Left lung (tissue), 10 donors: ENCODE measurements around the gene AHCYL2. TPM values are rescaled to one million over a fixed set of nuclear protein-coding genes. Genes with fewer than 3 reads are reported as not detected.

Source experiments
- ATAC-seq: fragments of 200-7000 bp; cut with Tn5 transposase; one replicate; pipeline ENCODE4 v1.9.1; 2020; ENCODE audit warnings: moderate library complexity
- DNase-seq, 4 donors: peaks; one replicate each; pipeline ENCODE4 v3.0.0-alpha.2; 2013 to 2020
- H3K27ac ChIP-seq, 2 donors: fragments of 200-600 bp; sonication (generic) in 1 of 2; one replicate each; pipeline versions ENCODE4 v1.5.0 to v1.8.0; 2020 to 2021
- H3K27me3 ChIP-seq, 2 donors: fragments of 200-600 bp; sonication (generic) in 1 of 2; one replicate each; pipeline versions ENCODE4 v1.5.0 to v1.8.0; 2020 to 2021
- H3K36me3 ChIP-seq, 2 donors: fragments of 200-600 bp; sonication (generic) in 1 of 2; one replicate each; pipeline versions ENCODE4 v1.5.0 to v1.8.0; 2020 to 2021
- H3K4me1 ChIP-seq, 2 donors: fragments of 200-600 bp; one replicate each; pipeline ENCODE4 v1.8.0; 2021
- H3K4me3 ChIP-seq, 2 donors: fragments of 200-600 bp; sonication (generic) in 1 of 2; one replicate each; pipeline versions ENCODE4 v1.5.0 to v1.8.0; 2020 to 2021; ENCODE audit warnings: mild to moderate bottlenecking in 1 of 2
- H3K9me3 ChIP-seq, 2 donors: fragments of 200-600 bp; sonication (generic) in 1 of 2; one replicate each; pipeline versions ENCODE4 v1.5.0 to v1.8.0; 2020 to 2021
- intact Hi-C, 2 donors: fragments of 100-400 bp; cut with DNase I; formaldehyde crosslinking; loops; one replicate each; pipeline versions ENCODE4 v1.11.2 to v1.14.2; 2022
- polyA plus RNA-seq, 6 donors: library from polyadenylated mRNA; unstranded; fragments of 120-200 nt; gene quantifications; one replicate each; pipeline ENCODE4 v1.2.1, GENCODE V29; 2013; ENCODE audit not compliant: insufficient read length in 6 of 6
- total RNA-seq, 2 donors: library from RNA; stranded (reverse); fragmentation: NEBNext Ultra II Directional; extraction: Animal tissue kit (Norgen Biotek cat#: 25700); gene quantifications; one replicate each; pipeline ENCODE4 v1.2.1, GENCODE V29; 2021
- TF ChIP-seq, protein P1 (sequence below), 2 donors: fragments of 200-600 bp; sonication (generic) in 1 of 2; IDR thresholded peaks; one replicate each; pipeline versions ENCODE4 v1.5.0 to v1.8.0; 2021; ENCODE audit warnings: antibody characterized with exemption in 2 of 2
- donor health status: DM: no; HTN: yes; CAD: no.
- donor health status: DM: no; HTN: no; CAD: no.

Gene AHCYL2
- total and polyA plus RNA-seq, 8 donors = 16.2 to 219 (median 21.3) TPM

DNA sequence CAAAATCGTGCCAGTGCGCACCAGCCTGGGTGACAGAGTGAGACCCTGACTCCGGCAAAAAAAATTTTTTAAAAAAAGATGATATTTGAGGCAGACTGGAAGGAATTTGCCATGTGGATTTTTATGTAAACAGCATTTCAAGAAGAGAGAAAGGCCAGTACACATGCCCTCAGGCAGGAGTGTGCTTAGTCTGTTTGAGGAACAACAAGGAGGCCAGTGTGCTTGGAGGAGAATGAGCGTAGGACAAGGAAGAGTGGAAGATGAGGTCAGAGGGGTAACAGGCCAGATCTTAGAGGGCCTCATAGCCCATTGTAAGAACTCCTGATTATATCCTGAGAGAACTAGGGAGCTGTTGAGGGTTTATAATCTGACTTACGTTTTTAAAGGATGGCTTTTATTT lies 192.2 kb downstream of the AHCYL2 start:
- ATAC-seq = no peak
- Histone ChIP-seq H3K36me3 (peaks cover 0 to 40% of the 10 kb centered on the region in 2 donors), H3K9me3 (no peaks in the 10 kb centered on the region), H3K4me1 (no peaks in the 10 kb centered on the region), H3K27me3 (no peaks in the 10 kb centered on the region), H3K27ac (no peak overlapping the region), H3K4me3 (no peak overlapping the region)
- DNase-seq = no peak
- TF ChIP-seq, protein P1, sequence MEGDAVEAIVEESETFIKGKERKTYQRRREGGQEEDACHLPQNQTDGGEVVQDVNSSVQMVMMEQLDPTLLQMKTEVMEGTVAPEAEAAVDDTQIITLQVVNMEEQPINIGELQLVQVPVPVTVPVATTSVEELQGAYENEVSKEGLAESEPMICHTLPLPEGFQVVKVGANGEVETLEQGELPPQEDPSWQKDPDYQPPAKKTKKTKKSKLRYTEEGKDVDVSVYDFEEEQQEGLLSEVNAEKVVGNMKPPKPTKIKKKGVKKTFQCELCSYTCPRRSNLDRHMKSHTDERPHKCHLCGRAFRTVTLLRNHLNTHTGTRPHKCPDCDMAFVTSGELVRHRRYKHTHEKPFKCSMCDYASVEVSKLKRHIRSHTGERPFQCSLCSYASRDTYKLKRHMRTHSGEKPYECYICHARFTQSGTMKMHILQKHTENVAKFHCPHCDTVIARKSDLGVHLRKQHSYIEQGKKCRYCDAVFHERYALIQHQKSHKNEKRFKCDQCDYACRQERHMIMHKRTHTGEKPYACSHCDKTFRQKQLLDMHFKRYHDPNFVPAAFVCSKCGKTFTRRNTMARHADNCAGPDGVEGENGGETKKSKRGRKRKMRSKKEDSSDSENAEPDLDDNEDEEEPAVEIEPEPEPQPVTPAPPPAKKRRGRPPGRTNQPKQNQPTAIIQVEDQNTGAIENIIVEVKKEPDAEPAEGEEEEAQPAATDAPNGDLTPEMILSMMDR (IDR thresholded peaks at IDR 0.05) = no peak
- intact Hi-C loops = no loop called here

DNA sequence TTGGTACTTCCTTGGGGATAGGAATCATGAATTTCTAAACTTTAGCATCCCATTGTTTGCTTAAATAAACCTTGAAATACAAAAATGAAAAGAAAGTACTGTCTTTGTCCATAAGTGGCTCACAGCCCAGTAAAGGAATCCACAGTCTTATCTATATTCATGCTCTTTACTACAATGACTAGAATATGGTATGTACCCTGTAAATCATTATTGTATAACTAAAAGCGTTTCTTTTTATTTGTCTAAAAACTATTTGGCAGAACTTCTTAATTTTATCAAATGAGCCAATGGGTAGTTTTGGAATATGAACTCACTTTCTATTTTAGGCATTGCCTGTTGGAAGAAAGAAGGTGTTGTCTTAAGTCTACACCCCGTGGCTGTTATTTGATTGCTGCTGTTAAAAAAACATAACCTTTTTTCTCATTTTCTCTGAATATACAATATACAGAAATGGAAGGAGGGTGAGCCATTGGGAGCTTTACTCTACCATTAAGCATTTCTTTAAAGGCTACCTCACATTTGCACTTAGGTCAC lies 197.0 kb downstream of the AHCYL2 start:
- Histone ChIP-seq H3K27me3 (no peaks in the 10 kb centered on the region), H3K4me3 (no peak overlapping the region), H3K27ac (no peak overlapping the region), H3K9me3 (no peaks in the 10 kb centered on the region), H3K4me1 (no peaks in the 10 kb centered on the region), H3K36me3 (peaks cover 0 to 24% of the 10 kb centered on the region in 2 donors)
- intact Hi-C loops = no loop called here
- ATAC-seq = no peak
- TF ChIP-seq, protein P1 (IDR thresholded peaks at IDR 0.05) = no peak
- no peak for DNase-seq

DNA sequence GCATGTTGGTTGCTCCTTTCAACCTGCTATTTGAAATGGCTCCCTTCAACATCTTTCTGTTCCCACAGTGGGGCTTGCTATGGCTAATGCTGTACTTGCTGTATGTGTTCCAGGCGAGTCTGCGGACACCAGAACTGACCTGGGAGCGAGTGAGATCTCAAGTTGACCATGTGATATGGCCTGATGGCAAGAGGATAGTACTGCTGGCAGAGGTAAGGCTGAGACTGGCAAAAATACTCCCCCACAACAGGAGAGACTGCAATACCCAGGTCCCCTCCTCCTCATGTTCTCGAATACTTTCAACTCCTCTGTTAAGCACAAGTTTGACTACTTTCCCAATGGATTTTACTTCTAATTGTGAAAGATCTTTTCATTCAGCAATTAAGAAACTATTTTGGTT lies 197.9 kb downstream of the AHCYL2 start:
- TF ChIP-seq, protein P1 (IDR thresholded peaks at IDR 0.05) = no peak
- H3K27me3 ChIP-seq = no peaks in the 10 kb centered on the region
- H3K9me3 ChIP-seq = no peaks in the 10 kb centered on the region
- DNase-seq (no peak), ATAC-seq (no peak)
- H3K36me3 ChIP-seq = peaks cover 0 to 32% of the 10 kb centered on the region in 2 donors
- H3K4me3 ChIP-seq = no peak overlapping the region
- intact Hi-C loops = no loop called here
- no peak overlapping the region for H3K27ac ChIP-seq
- H3K4me1 ChIP-seq = no peaks in the 10 kb centered on the region

DNA sequence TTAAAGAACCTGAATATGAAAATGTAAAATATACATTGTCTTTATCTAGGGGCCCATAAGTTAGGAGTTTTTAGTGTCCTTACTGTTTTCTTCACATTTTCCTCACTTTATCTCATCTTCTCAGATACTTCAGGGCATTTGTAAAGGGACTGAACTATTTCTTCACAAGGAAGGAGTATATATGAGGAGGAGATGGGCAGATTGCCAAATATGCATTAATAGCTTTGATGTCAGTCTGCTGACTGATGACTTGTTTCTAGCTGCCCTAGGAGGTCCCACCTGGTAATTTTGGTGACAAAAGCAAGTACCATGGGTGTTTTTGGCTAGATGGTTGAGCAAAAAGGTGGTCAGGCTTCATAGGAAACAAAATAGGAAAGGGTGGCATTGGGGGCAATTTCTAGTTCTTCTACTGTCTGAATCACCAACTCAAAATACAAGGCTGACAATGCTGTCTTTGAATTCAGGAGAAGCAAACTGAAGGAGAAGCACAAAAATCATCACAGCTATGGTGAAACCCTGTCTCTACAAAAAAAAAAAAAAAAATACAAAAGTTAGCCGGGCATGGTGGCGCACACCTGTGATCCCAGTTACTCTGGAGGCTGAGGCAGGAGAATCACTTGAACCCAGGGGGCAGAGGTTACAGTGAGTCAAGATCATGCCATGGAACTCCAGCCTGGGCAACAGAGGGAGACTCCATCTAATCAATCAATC lies 199.0 kb downstream of the AHCYL2 start:
- Histone ChIP-seq H3K9me3 (no peaks in the 10 kb centered on the region), H3K27me3 (no peaks in the 10 kb centered on the region), H3K4me3 (no peak overlapping the region), H3K27ac (no peak overlapping the region), H3K4me1 (no peaks in the 10 kb centered on the region), H3K36me3 (peaks cover 0 to 32% of the 10 kb centered on the region in 2 donors)
- intact Hi-C loops = no loop called here
- ATAC-seq = no peak
- TF ChIP-seq, protein P1 (IDR thresholded peaks at IDR 0.05) = no peak
- DNase-seq = no peak

DNA sequence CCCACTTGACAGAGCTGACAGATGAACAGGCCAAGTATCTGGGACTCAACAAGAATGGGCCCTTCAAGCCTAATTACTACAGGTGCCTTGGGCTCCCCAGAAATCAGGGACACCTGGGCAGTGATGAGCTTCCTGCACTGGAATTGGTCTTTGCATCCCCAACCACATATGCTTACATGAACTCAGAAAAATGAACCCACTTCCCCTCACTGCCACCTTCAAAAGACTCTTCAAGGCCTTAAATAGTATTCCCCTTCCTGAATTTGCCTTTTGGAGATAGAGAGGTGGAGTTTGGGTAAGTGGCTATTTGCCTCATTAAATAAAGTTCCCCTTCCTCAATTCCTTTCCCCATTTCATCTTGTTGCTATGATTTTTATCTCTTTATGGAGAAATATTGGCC lies 201.7 kb downstream of the AHCYL2 start:
- Histone ChIP-seq H3K36me3 (peaks cover 0 to 32% of the 10 kb centered on the region in 2 donors), H3K27me3 (no peaks in the 10 kb centered on the region), H3K4me3 (no peak overlapping the region), H3K27ac (no peak overlapping the region), H3K9me3 (no peaks in the 10 kb centered on the region), H3K4me1 (no peaks in the 10 kb centered on the region)
- intact Hi-C loops = no loop called here
- TF ChIP-seq, protein P1 (IDR thresholded peaks at IDR 0.05) = no peak
- no peak for ATAC-seq
- DNase-seq = no peak
